Measurements from ENCODE around the gene GNG14.
"Not testable (repeated sequence)": the region's sequence is repeated elsewhere in the genome, so short reads cannot be mapped to it uniquely, and the experiment has no call there.

Gene GNG14

GRCh38 chr19:12723381-12723640 lies 35.5 kb downstream of the GNG14 start:
- CTCF ChIA-PET: interaction anchor here (0.7 to 3.5 kb wide), 11 partner anchors 10 to 125 kb away, joined by 3 to 19 read pairs (median 6); partner anchors contain the start of gene TRIR
- no peak for DNase-seq (ENCODE audit: extremely low spot score)
- no peak for TF ChIP-seq CTCF (IDR thresholded peaks at IDR 0.05; ENCODE audit: control extremely low read depth, extremely low read depth, low read depth, missing control alignments)
- POLR2A ChIA-PET: interaction anchor here (0.5 to 2.0 kb wide), 4 partner anchors 10 to 111 kb away, joined by 4 to 17 read pairs (median 6); partner anchors contain the start of gene DHPS

- DNase-seq (ENCODE audit: extremely low spot score): peak; percentile 81
- no peak for TF ChIP-seq CTCF (IDR thresholded peaks at IDR 0.05; ENCODE audit: control extremely low read depth, extremely low read depth, low read depth, missing control alignments)
- ChIA-PET POLR2A (interaction anchor here (0.9 to 2.0 kb wide), 2 partner anchors 11 to 43 kb away, joined by 6 to 17 read pairs; partner anchors contain the start of gene DHPS), CTCF (interaction anchor here (0.7 to 3.5 kb wide), 11 partner anchors 10 to 124 kb away, joined by 3 to 19 read pairs (median 6); partner anchors contain the start of gene TRIR)
These were observed 36.0 kb downstream of the GNG14 start, which contains the start of gene TNPO2 for GRCh38 chr19:12723641-12724426. TNPO2 (minus strand) TSS chr19:12723932; CDS start chr19:12720977, 2,955 bp downstream.

- DNase-seq (ENCODE audit: extremely low spot score): not testable (repeated sequence)
- ChIA-PET POLR2A (interaction anchor here (0.7 to 1.4 kb wide), 2 partner anchors 11 to 147 kb away, joined by 3 to 5 read pairs; no protein-coding TSS in a partner anchor), CTCF (interaction anchor here (1.4 to 3.5 kb wide), 3 partner anchors 8 to 49 kb away, joined by 3 to 19 read pairs (median 5); no protein-coding TSS in a partner anchor)
These were observed 37.8 kb downstream of the GNG14 start for GRCh38 chr19:12725612-12726011.

- POLR2A ChIA-PET: no interaction called here
- DNase-seq (ENCODE audit: extremely low spot score): no peak
- CTCF ChIA-PET: interaction anchor here (0.9 to 1.8 kb wide), 6 partner anchors 10 to 69 kb away, joined by 3 to 5 read pairs (median 4); no protein-coding TSS in a partner anchor
- TF ChIP-seq CTCF (IDR thresholded peaks at IDR 0.05; ENCODE audit: control extremely low read depth, extremely low read depth, low read depth, missing control alignments): no peak
These were observed 39.2 kb downstream of the GNG14 start for GRCh38 chr19:12726988-12727316.

GRCh38 chr19:12727745-12728433 lies 40.1 kb downstream of the GNG14 start:
- ChIA-PET POLR2A (interaction anchor here (1.1 kb wide), 1 partner anchor 11 kb away, joined by 3 read pairs; no protein-coding TSS in a partner anchor), CTCF (interaction anchor here (0.9 to 1.3 kb wide), 4 partner anchors 10 to 68 kb away, joined by 3 to 5 read pairs (median 4); no protein-coding TSS in a partner anchor)
- DNase-seq (ENCODE audit: extremely low spot score): no peak
- TF ChIP-seq CTCF (IDR thresholded peaks at IDR 0.05; ENCODE audit: control extremely low read depth, extremely low read depth, low read depth, missing control alignments): no peak

GRCh38 chr19:12730064-12730463 lies 42.3 kb downstream of the GNG14 start:
- ChIA-PET CTCF (interaction anchor here (1.1 kb wide), 1 partner anchor 30 kb away, joined by 3 read pairs; no protein-coding TSS in a partner anchor), POLR2A (interaction anchor here (1.5 kb wide), 1 partner anchor 61 kb away, joined by 3 read pairs; the partner anchor contains the start of gene JUNB)
- DNase-seq (ENCODE audit: extremely low spot score): no peak
- TF ChIP-seq CTCF (IDR thresholded peaks at IDR 0.05; ENCODE audit: control extremely low read depth, extremely low read depth, low read depth, missing control alignments): no peak
